ENCODE measurements around the gene HECTD1.
A peak's percentile ranks its signal among the peaks of the same experiment; 100 is the strongest.

Gene HECTD1

GRCh38 chr14:31080484-31080883 is 127.1 kb downstream of the HECTD1 start:
- TF ChIP-seq CTCF (IDR thresholded peaks at IDR 0.05) = no peak
- H3K27me3 ChIP-seq = no peaks in the 10 kb centered on the region
- intact Hi-C loops (cut with DNase I; ENCODE audit: low total_unique reads) = loop anchor here (5.0 kb wide), 1 partner anchor 103 kb away; no protein-coding TSS in a partner anchor
- DNase-seq = no peak
- H3K9me3 ChIP-seq = no peaks in the 10 kb centered on the region
- H3K27ac ChIP-seq = peak overlapping the region in 1 of 2 donors; percentile 58
- peaks cover 0 to 28% (median 2%) of the 10 kb centered on the region in 4 donors for H3K4me1 ChIP-seq
- peaks cover 0 to 16% (median 0%) of the 10 kb centered on the region in 3 donors for H3K36me3 ChIP-seq
- no peak overlapping the region for H3K4me3 ChIP-seq

GRCh38 chr14:31080056-31080455 is 127.5 kb downstream of the HECTD1 start:
- H3K4me3 ChIP-seq = no peak overlapping the region
- H3K27me3 ChIP-seq = no peaks in the 10 kb centered on the region
- TF ChIP-seq CTCF (IDR thresholded peaks at IDR 0.05) = no peak
- H3K27ac ChIP-seq = peak overlapping the region in 1 of 2 donors; percentile 58
- H3K4me1 ChIP-seq = peaks cover 0 to 28% (median 2%) of the 10 kb centered on the region in 4 donors
- H3K9me3 ChIP-seq = no peaks in the 10 kb centered on the region
- H3K36me3 ChIP-seq = peaks cover 0 to 15% (median 0%) of the 10 kb centered on the region in 3 donors
- DNase-seq = no peak
- intact Hi-C loops (cut with DNase I; ENCODE audit: low total_unique reads) = loop anchor here (5.0 kb wide), 1 partner anchor 103 kb away; no protein-coding TSS in a partner anchor

GRCh38 chr14:31078766-31079165 is 128.8 kb downstream of the HECTD1 start:
- Histone ChIP-seq H3K36me3 (peaks cover 0 to 13% (median 0%) of the 10 kb centered on the region in 3 donors), H3K27ac (peak overlapping the region in 1 of 2 donors; percentile 58), H3K4me1 (peaks cover 0 to 28% (median 2%) of the 10 kb centered on the region in 4 donors), H3K9me3 (no peaks in the 10 kb centered on the region), H3K27me3 (no peaks in the 10 kb centered on the region), H3K4me3 (no peak overlapping the region)
- no peak for TF ChIP-seq CTCF (IDR thresholded peaks at IDR 0.05)
- intact Hi-C loops (cut with DNase I; ENCODE audit: low total_unique reads) = no loop called here
- no peak for DNase-seq

- Histone ChIP-seq H3K9me3 (no peaks in the 10 kb centered on the region), H3K36me3 (peaks cover 0 to 22% (median 0%) of the 10 kb centered on the region in 3 donors), H3K4me3 (no peak overlapping the region), H3K4me1 (peaks cover 0 to 23% (median 2%) of the 10 kb centered on the region in 4 donors), H3K27me3 (no peaks in the 10 kb centered on the region), H3K27ac (no peak overlapping the region)
- no peak for DNase-seq
- no peak for TF ChIP-seq CTCF (IDR thresholded peaks at IDR 0.05)
- intact Hi-C loops (cut with DNase I; ENCODE audit: low total_unique reads) = no loop called here
Measured at GRCh38 chr14:31075144-31075543, 132.4 kb downstream of the HECTD1 start.

- H3K4me1 ChIP-seq = no peaks in the 10 kb centered on the region
- TF ChIP-seq CTCF (IDR thresholded peaks at IDR 0.05) = no peak
- no peak overlapping the region for H3K4me3 ChIP-seq
- peaks cover 0 to 26% (median 0%) of the 10 kb centered on the region in 3 donors for H3K36me3 ChIP-seq
- H3K27me3 ChIP-seq = no peaks in the 10 kb centered on the region
- H3K9me3 ChIP-seq = no peaks in the 10 kb centered on the region
- no peak for DNase-seq
- intact Hi-C loops (cut with DNase I; ENCODE audit: low total_unique reads) = no loop called here
- H3K27ac ChIP-seq = no peak overlapping the region
Measured at GRCh38 chr14:31071151-31071550, 136.4 kb downstream of the HECTD1 start.

GRCh38 chr14:31070431-31070830 is 137.2 kb downstream of the HECTD1 start:
- TF ChIP-seq CTCF (IDR thresholded peaks at IDR 0.05) = no peak
- H3K27ac ChIP-seq = no peak overlapping the region
- no peak overlapping the region for H3K4me3 ChIP-seq
- no peaks in the 10 kb centered on the region for H3K27me3 ChIP-seq
- intact Hi-C loops (cut with DNase I; ENCODE audit: low total_unique reads) = no loop called here
- H3K36me3 ChIP-seq = peaks cover 0 to 26% (median 0%) of the 10 kb centered on the region in 3 donors
- H3K4me1 ChIP-seq = no peaks in the 10 kb centered on the region
- DNase-seq = no peak
- no peaks in the 10 kb centered on the region for H3K9me3 ChIP-seq
